SK-N-SH treated with all-trans-retinoic acid at 6 μM for 48 hours (cell line): ENCODE results near the gene PLXNA4.

Experiments
- ARNTL ChIP-seq: fragments of 450-650 bp; formaldehyde crosslinking; IDR thresholded peaks from 2 replicates; pipeline ENCODE4 v1.5.0; 2020; ENCODE audit warnings: low read depth, mild to moderate bottlenecking, moderate library complexity, borderline replicate concordance
- CSRNP3 ChIP-seq: fragments of 250-450 bp; sonication (Bioruptor Pico); IDR thresholded peaks from 2 replicates; pipeline ENCODE4 v1.5.1; 2021; ENCODE audit warnings: mild to moderate bottlenecking, moderate library complexity
- ESRRG ChIP-seq: fragments of 250-450 bp; sonication (Bioruptor Pico); IDR thresholded peaks from 2 replicates; pipeline ENCODE4 v1.6.1; 2021; ENCODE audit warnings: mild to moderate bottlenecking
- TCF4 ChIP-seq: fragments of 250-450 bp; sonication (Bioruptor Pico); IDR thresholded peaks from 2 replicates; pipeline ENCODE4 v1.8.0; 2021; ENCODE audit warnings: mild to moderate bottlenecking, moderate library complexity, borderline replicate concordance
- ZFP3 ChIP-seq: fragments of 250-450 bp; sonication (Bioruptor Pico); IDR thresholded peaks from 2 replicates; pipeline ENCODE4 v1.5.0; 2020; ENCODE audit warnings: mild to moderate bottlenecking, moderate library complexity
- ZFP30 ChIP-seq: fragments of 450-650 bp; formaldehyde crosslinking; IDR thresholded peaks from 2 replicates; pipeline ENCODE4 v1.5.0; 2022; ENCODE audit warnings: mild to moderate bottlenecking, moderate library complexity
- TF ChIP-seq, protein P1 (sequence below): fragments of 250-450 bp; sonication (Bioruptor Pico); IDR thresholded peaks from 2 replicates; pipeline ENCODE4 v1.5.1; 2020; ENCODE audit warnings: low read depth, mild to moderate bottlenecking, moderate library complexity
- TF ChIP-seq, protein P2 (sequence below): fragments of 250-450 bp; sonication (Bioruptor Pico); IDR thresholded peaks from 2 replicates; pipeline ENCODE4 v1.8.0; 2020; ENCODE audit warnings: mild to moderate bottlenecking, moderate library complexity, borderline replicate concordance

- TF ChIP-seq ESRRG (CRISPR knock-in tag) (no peak), ZFP30 (CRISPR knock-in tag) (no peak), CSRNP3 (no peak), ARNTL (CRISPR knock-in tag) (no peak), TCF4 (CRISPR knock-in tag) (no peak), ZFP3 (CRISPR knock-in tag) (no peak)
- TF ChIP-seq, protein P1, sequence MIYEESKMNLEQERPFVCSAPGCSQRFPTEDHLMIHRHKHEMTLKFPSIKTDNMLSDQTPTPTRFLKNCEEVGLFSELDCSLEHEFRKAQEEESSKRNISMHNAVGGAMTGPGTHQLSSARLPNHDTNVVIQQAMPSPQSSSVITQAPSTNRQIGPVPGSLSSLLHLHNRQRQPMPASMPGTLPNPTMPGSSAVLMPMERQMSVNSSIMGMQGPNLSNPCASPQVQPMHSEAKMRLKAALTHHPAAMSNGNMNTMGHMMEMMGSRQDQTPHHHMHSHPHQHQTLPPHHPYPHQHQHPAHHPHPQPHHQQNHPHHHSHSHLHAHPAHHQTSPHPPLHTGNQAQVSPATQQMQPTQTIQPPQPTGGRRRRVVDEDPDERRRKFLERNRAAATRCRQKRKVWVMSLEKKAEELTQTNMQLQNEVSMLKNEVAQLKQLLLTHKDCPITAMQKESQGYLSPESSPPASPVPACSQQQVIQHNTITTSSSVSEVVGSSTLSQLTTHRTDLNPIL (CRISPR knock-in tag): no peak
- TF ChIP-seq, protein P2, sequence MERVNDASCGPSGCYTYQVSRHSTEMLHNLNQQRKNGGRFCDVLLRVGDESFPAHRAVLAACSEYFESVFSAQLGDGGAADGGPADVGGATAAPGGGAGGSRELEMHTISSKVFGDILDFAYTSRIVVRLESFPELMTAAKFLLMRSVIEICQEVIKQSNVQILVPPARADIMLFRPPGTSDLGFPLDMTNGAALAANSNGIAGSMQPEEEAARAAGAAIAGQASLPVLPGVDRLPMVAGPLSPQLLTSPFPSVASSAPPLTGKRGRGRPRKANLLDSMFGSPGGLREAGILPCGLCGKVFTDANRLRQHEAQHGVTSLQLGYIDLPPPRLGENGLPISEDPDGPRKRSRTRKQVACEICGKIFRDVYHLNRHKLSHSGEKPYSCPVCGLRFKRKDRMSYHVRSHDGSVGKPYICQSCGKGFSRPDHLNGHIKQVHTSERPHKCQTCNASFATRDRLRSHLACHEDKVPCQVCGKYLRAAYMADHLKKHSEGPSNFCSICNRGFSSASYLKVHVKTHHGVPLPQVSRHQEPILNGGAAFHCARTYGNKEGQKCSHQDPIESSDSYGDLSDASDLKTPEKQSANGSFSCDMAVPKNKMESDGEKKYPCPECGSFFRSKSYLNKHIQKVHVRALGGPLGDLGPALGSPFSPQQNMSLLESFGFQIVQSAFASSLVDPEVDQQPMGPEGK (CRISPR knock-in tag): no peak
Measured at GRCh38 chr7:132388688-132389087, 187.6 kb downstream of the PLXNA4 start.
